SK-N-SH (cell line): ENCODE measurements around the gene SUFU.

Experiments
- CHD2 ChIP-seq: fragments of 150-350 bp; IDR thresholded peaks from 2 replicates; pipeline ENCODE4 v1.6.1; 2018; ENCODE audit warnings: low read length; ENCODE audit not compliant: partially characterized antibody
- POLR2AphosphoS5 ChIP-seq: IDR thresholded peaks from 2 replicates; pipeline ENCODE4 v1.6.1; 2012; ENCODE audit warnings: low read depth, low read length
- REST ChIP-seq: IDR thresholded peaks from 2 replicates; pipeline ENCODE4 v1.6.1; 2012; ENCODE audit warnings: mild to moderate bottlenecking, low read depth, low read length, moderate library complexity

DNA sequence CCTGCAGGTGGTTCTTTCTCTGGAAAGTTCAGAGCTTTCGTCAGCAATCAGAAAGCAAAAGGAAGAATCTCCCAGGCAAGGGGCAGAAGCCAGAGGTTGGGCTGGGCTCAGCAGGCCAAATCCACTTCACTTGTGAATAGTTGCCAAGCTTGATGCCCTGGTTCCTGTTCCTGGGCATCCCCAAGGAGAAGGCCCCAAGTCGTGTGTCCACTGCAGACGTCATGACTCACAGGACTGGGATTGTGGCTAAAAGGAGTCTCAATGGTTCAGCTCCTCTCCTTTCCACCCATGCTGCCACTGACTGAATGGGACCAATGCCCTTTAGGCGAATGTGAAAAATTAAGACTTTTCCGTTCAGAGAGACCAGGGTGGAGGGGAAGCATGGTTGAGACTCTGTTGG lies 101.9 kb downstream of the SUFU start:
- TF ChIP-seq CHD2 = no peak
- no peak for TF ChIP-seq POLR2AphosphoS5
- TF ChIP-seq REST = no peak
